Adrenal gland (tissue), 12 donors: Measurements from ENCODE around the gene ARHGAP35. TPM values are rescaled to one million over a fixed set of nuclear protein-coding genes. Genes with fewer than 3 reads are reported as not detected.
A peak's percentile ranks its signal among the peaks of the same experiment; 100 is the strongest.

ENCODE experiments used
- DNase-seq, 7 donors: peaks; one replicate each; pipeline ENCODE4 v3.0.0-alpha.2; 2019 to 2020
- H3K27ac ChIP-seq, 5 donors: fragments of 200-600 bp; sonication (generic) in 4 of 5; 1 replicate in 3 of 5; 2 replicates in 2 of 5; pipeline versions ENCODE4 v1.5.1 to v1.8.0; 2016 to 2020; ENCODE audit warnings: mild to moderate bottlenecking in 1 of 5
- H3K27me3 ChIP-seq: fragments of 200-600 bp; 2 replicates; pipeline ENCODE4 v1.8.0; 2021
- H3K36me3 ChIP-seq, 2 donors: fragments of 200-600 bp; replicated peaks in 1 of 2; 1 replicate in 1 of 2; 2 replicates in 1 of 2; pipeline versions ENCODE4 v1.5.1 to v1.8.0; 2018 to 2022
- H3K4me1 ChIP-seq, 2 donors: fragments of 200-600 bp; replicated peaks in 1 of 2; 1 replicate in 1 of 2; 2 replicates in 1 of 2; pipeline versions ENCODE4 v1.5.1 to v1.8.0; 2018 to 2021
- H3K4me3 ChIP-seq, 4 donors: fragments of 200-600 bp; sonication (generic) in 3 of 4; one replicate each; pipeline ENCODE4 v1.5.1; 2016 to 2018
- H3K9me3 ChIP-seq, 3 donors: fragments of 200-600 bp; sonication (generic) in 1 of 3; replicated peaks in 1 of 3; 1 replicate in 2 of 3; 2 replicates in 1 of 3; pipeline versions ENCODE4 v1.5.1 to v1.8.0; 2016 to 2021
- CTCF ChIP-seq, 6 experiments: fragments of 450-650 bp in 4 of 6; fragments of 200-600 bp in 2 of 6; sonication (generic) in 1 of 6; IDR thresholded peaks; 1 replicate in 5 of 6; 2 replicates in 1 of 6; pipeline versions ENCODE4 v1.5.1 to v1.8.0; 2016 to 2021; ENCODE audit warnings: antibody characterized with exemption in 6 of 6, mild to moderate bottlenecking in 2 of 6, moderate library complexity in 1 of 6
- POLR2A ChIP-seq, 2 donors: fragments of 450-650 bp; IDR thresholded peaks; one replicate each; pipeline ENCODE4 v1.6.1; 2017; ENCODE audit warnings: antibody characterized with exemption in 2 of 2, mild to moderate bottlenecking in 2 of 2, moderate library complexity in 1 of 2
- WGBS, 4 donors: extraction: QIAGEN DNeasy Blood & Tissue Kit in 2 of 4; methylation state at CpG; one replicate each; pipeline versions ENCODE4 v1.1.5 to v1.1.7; 2013 to 2017; 5-methylcytosine and 5-hydroxymethylcytosine counted together
- intact Hi-C, 2 donors: fragments of 100-400 bp; cut with DNase I; formaldehyde crosslinking; loops; one replicate each; pipeline versions ENCODE4 v1.14.1 to v1.15.0; 2022 to 2023
- polyA plus RNA-seq, 3 donors: library from polyadenylated mRNA; stranded (reverse); fragments of 200-250 nt in 2 of 3; fragments of 350-450 nt in 1 of 3; fragmentation: Illumina TruSeq in 1 of 3; extraction: RNeasy Lipid Tissue Mini Kit (QIAGEN cat#74804) in 1 of 3; gene quantifications; one replicate each; pipeline ENCODE4 v1.2.3, GENCODE V29; 2013 to 2014
- total RNA-seq, 9 donors: library from RNA; depleted of rRNA in 4 of 9; stranded (reverse); fragments of >200 nt in 4 of 9; fragments of 120-200 nt in 1 of 9; fragmentation: NEBNext Ultra II Directional in 1 of 9; extraction: Animal tissue kit (Norgen Biotek cat#: 25700) in 1 of 9; gene quantifications; one replicate each; pipeline versions ENCODE4 v1.1.0 to v1.2.4, GENCODE V29; 2013 to 2023
- donor health status: healthy with polysubstance abuse.
- donor health status: Bipolar disorder and iron deficiency.
- donor health status: DM: yes; HTN: yes; CAD: no.
- donor health status: DM: no; HTN: no; CAD: no.
- donor health status: DM: no; HTN: no; CAD: no.
- donor health status: DM: yes; HTN: yes; CAD: no.

ARHGAP35 gene
- total and polyA plus RNA-seq, 12 donors: 7.0 to 48.3 (median 38.9) TPM

- H3K27me3 ChIP-seq: no peaks in the 10 kb centered on the region
- H3K4me1 ChIP-seq: peaks cover 12 to 18% of the 10 kb centered on the region in 2 donors
- no peaks in the 10 kb centered on the region for H3K36me3 ChIP-seq
- 8 to 11% (median 10%) methylated on average over 31 to 41 of the region's 41 CpGs for WGBS, 4 donors
- peak overlapping the region in 4 of 5 donors; percentile 56 to 87 (median 76) for H3K27ac ChIP-seq
- peak overlapping the region in 1 of 4 donors; percentile 32 for H3K4me3 ChIP-seq
- H3K9me3 ChIP-seq: no peaks in the 10 kb centered on the region
- DNase-seq: peak; percentile 93 to 98 (median 97)
- TF ChIP-seq POLR2A (IDR thresholded peaks at IDR 0.05) (peak in 1 of 2 donors; percentile 32), CTCF (IDR thresholded peaks at IDR 0.05) (peak; percentile 50 to 88 (median 76))
- intact Hi-C loops: loop anchor here (5.0 kb wide), 1 partner anchor 136 kb away; no protein-coding TSS in a partner anchor
Measured at GRCh38 chr19:46856062-46857022, 4.5 kb upstream of the ARHGAP35 start.

GRCh38 chr19:46859637-46860124 is 1.1 kb upstream of the ARHGAP35 start:
- H3K27ac ChIP-seq: peak overlapping the region; percentile 5 to 100 (median 99)
- H3K4me1 ChIP-seq: peaks cover 39 to 46% of the 10 kb centered on the region in 2 donors
- H3K27me3 ChIP-seq: no peaks in the 10 kb centered on the region
- DNase-seq: peak; percentile 73 to 93 (median 82)
- no peaks in the 10 kb centered on the region for H3K36me3 ChIP-seq
- TF ChIP-seq CTCF (IDR thresholded peaks at IDR 0.05) (no peak), POLR2A (IDR thresholded peaks at IDR 0.05) (no peak)
- H3K9me3 ChIP-seq: no peaks in the 10 kb centered on the region
- intact Hi-C loops: loop anchor here (5.0 kb wide), 2 partner anchors 38 to 133 kb away; no protein-coding TSS in a partner anchor
- peak overlapping the region in 1 of 4 donors; percentile 99 for H3K4me3 ChIP-seq
- WGBS, 4 donors: 11 to 13% (median 12%) methylated on average over 18 of the region's 18 CpGs

- no peaks in the 10 kb centered on the region for H3K36me3 ChIP-seq
- peak overlapping the region; percentile 91 to 100 (median 99) for H3K27ac ChIP-seq
- peak in 1 of 6 experiments; percentile 9 for TF ChIP-seq CTCF (IDR thresholded peaks at IDR 0.05)
- peak; percentile 77 to 92 for TF ChIP-seq POLR2A (IDR thresholded peaks at IDR 0.05)
- intact Hi-C loops: loop anchor here in 1 of 2 donors (5.0 kb wide), 1 partner anchor 37 kb away; no protein-coding TSS in a partner anchor
- 0% methylated on average over 19 to 89 of the region's 89 CpGs for WGBS, 4 donors
- peaks cover 39 to 52% of the 10 kb centered on the region in 2 donors for H3K4me1 ChIP-seq
- no peaks in the 10 kb centered on the region for H3K9me3 ChIP-seq
- peak; percentile 98 to 99 (median 99) for DNase-seq
- H3K27me3 ChIP-seq: no peaks in the 10 kb centered on the region
- H3K4me3 ChIP-seq: peak overlapping the region; percentile 42 to 99 (median 52)
Measured at GRCh38 chr19:46860125-46860845, 512 bp upstream of the ARHGAP35 start.
